GM12892 (cell line): Measurements from ENCODE around the gene SLC29A3.

Experiments used
- POLR2A ChIP-seq: IDR thresholded peaks from 2 replicates; pipeline ENCODE4 v1.6.1; 2011; ENCODE audit warnings: low read depth, low read length, control low read depth
- POLR2AphosphoS5 ChIP-seq: IDR thresholded peaks from 2 replicates; pipeline ENCODE4 v1.6.1; 2011; ENCODE audit warnings: low read depth, low read length, control low read depth

DNA sequence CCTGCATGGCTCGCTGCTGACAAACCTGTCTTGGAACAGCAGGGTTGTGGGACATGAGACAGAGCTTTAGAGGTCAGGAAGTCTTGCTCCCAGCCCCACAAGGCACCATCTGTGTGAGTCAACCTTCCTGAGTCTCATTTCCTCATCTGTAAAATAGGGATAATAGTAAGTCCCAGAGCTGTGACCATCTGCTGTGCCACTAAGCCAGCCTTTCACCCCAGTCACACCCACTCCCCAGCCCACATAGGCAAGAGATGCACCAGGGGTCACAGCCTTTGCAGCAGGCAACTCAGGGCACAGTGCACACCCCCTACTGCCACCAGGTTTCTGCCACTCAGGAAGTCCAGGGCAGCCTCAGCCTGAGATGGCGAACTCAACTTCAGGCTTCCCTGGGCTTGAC lies 48.2 kb downstream of the SLC29A3 start:
- TF ChIP-seq POLR2A (no peak), POLR2AphosphoS5 (no peak)
